ENCODE measurements around the gene PITPNM1. TPM values are rescaled to one million over a fixed set of nuclear protein-coding genes. Genes with fewer than 3 reads are reported as not detected.

Gene PITPNM1
- total and polyA plus RNA-seq, 2 of the 13 experiments (the other 11 are each of a cell fraction or from before 2014, with no cell fraction given), result 8.2 to 8.5 TPM

GRCh38 chr11:67551127-67551526 lies 46.0 kb upstream of the PITPNM1 start:
- no peak overlapping the region for H3K9ac ChIP-seq (ENCODE audit: insufficient read depth, low read depth, low read length)
- no peak overlapping the region for H3K4me2 ChIP-seq (ENCODE audit: low read depth, low read length)
- peaks cover 13% of the 10 kb centered on the region for H3K9me3 ChIP-seq (ENCODE audit: low read length)
- BruUV-seq (replicated peaks), result no TSS peak
- DNase-seq (ENCODE audit: low spot score), result no peak
- no peaks in the 10 kb centered on the region for H3K79me2 ChIP-seq (ENCODE audit: insufficient read depth, low read length)
- H3K4me3 ChIP-seq (replicated peaks in 1 of 3; ENCODE audit: insufficient read depth in 1 of 3, low read depth in 2 of 3, low read length in 3 of 3), result no peak overlapping the region
- no peaks in the 10 kb centered on the region for H4K20me1 ChIP-seq (ENCODE audit: insufficient read depth, low read length)
- in situ Hi-C loops (cut with HindIII; ENCODE audit: extremely low pct_ligation_motif_present, low pct_unique_long_range_greater_than_20kb), result no loop called here
- intact Hi-C loops (cut with micrococcal nuclease; ENCODE audit: unreplicated experiment), result no loop called here
- H3K27ac ChIP-seq (ENCODE audit: extremely low read length, insufficient read depth, low read length), result no peak overlapping the region
- no peak overlapping the region for H2AFZ ChIP-seq (ENCODE audit: low read length)
- H3K4me1 ChIP-seq (ENCODE audit: insufficient read depth, low read length), result peaks cover 27% of the 10 kb centered on the region; the same call in 1 of the 2 replicates
- ATAC-seq, result no peak
- no peaks in the 10 kb centered on the region for H3K27me3 ChIP-seq (ENCODE audit: control insufficient read depth in 1 of 2, insufficient read depth in 2 of 2, low read length in 2 of 2)
- H3K36me3 ChIP-seq (replicated peaks in 1 of 2; ENCODE audit: control insufficient read depth in 1 of 2, insufficient read depth in 2 of 2, low read length in 2 of 2), result no peaks in the 10 kb centered on the region
- CTCF ChIA-PET (ENCODE audit: low intra/inter-chr PET ratio, low total read pairs), result no interaction called here
- TF ChIP-seq ZNF143 (CRISPR knock-in tag; IDR thresholded peaks at IDR 0.05) (no peak), NFYC (CRISPR knock-in tag; IDR thresholded peaks at IDR 0.05) (no peak), CREBL2 (CRISPR knock-in tag; IDR thresholded peaks at IDR 0.05; ENCODE audit: borderline replicate concordance) (no peak), HIC2 (CRISPR knock-in tag; IDR thresholded peaks at IDR 0.05; ENCODE audit: low read depth) (no peak), CEBPB (IDR thresholded peaks at IDR 0.05; ENCODE audit: borderline replicate concordance, low read depth, low read length) (no peak), HBP1 (CRISPR knock-in tag; IDR thresholded peaks at IDR 0.05; ENCODE audit: low read depth) (no peak), SMARCC2 (IDR thresholded peaks at IDR 0.05) (no peak), SSRP1 (CRISPR knock-in tag; IDR thresholded peaks at IDR 0.05) (no peak), DZIP1 (CRISPR knock-in tag; IDR thresholded peaks at IDR 0.05) (no peak)
- POLR2A ChIA-PET, result no interaction called here
- FAIRE-seq, result no peak

All from HepG2 (cell line).